Neural crest cell (in vitro differentiated cells): ENCODE measurements around the gene ARMH1. TPM values are rescaled to one million over a fixed set of nuclear protein-coding genes. Genes with fewer than 3 reads are reported as not detected.
A peak's percentile ranks its signal among the peaks of the same experiment; 100 is the strongest.

Experiments used
- DNase-seq: peaks from one replicate; pipeline ENCODE4 v3.0.0; 2021; ENCODE audit warnings: low read depth, mixed read lengths, low spot score
- H3K27ac Mint-ChIP-seq: one replicate; pipeline ENCODE4 v1.8.0; 2021; ENCODE audit warnings: mild to moderate bottlenecking, mixed read lengths; ENCODE audit not compliant: unreplicated experiment
- H3K27me3 Mint-ChIP-seq: 2 replicates; pipeline ENCODE4 v1.8.0; 2021; ENCODE audit warnings: low read depth, mild to moderate bottlenecking, mixed read lengths
- H3K36me3 Mint-ChIP-seq: 2 replicates; pipeline ENCODE4 v1.8.0; 2021; ENCODE audit warnings: low read depth, mild to moderate bottlenecking, mixed read lengths
- H3K4me1 Mint-ChIP-seq: 2 replicates; pipeline ENCODE4 v1.8.0; 2021; ENCODE audit warnings: mixed read lengths
- H3K4me3 Mint-ChIP-seq: one replicate; pipeline ENCODE4 v1.8.0; 2021; ENCODE audit warnings: mild to moderate bottlenecking, mixed read lengths
- H3K9me3 Mint-ChIP-seq: 2 replicates; pipeline ENCODE4 v1.8.0; 2021; ENCODE audit warnings: mixed read lengths
- CTCF ChIP-seq: fragments of 200-600 bp; sonication (generic); conservative IDR thresholded peaks from 2 replicates; pipeline ENCODE4 v1.5.0; 2021; ENCODE audit warnings: antibody characterized with exemption, mild to moderate bottlenecking
- total RNA-seq: library from RNA; stranded (reverse); gene quantifications from 2 replicates; pipeline ENCODE4 v1.2.1, GENCODE V29; 2021

Gene ARMH1
- total RNA-seq, 1 donor from 2014 or later: 5.6 TPM

DNA sequence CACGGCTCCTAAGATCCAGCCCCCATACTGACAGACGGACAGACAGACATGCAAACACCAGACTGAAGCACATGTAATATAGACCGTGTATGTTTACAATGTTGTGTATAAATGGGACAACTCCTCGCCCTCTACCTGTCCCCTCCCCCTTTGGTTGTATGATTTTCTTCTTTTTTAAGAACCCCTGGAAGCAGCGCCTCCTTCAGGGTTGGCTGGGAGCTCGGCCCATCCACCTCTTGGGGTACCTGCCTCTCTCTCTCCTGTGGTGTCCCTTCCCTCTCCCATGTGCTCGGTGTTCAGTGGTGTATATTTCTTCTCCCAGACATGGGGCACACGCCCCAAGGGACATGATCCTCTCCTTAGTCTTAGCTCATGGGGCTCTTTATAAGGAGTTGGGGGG is 23.4 kb upstream of the ARMH1 start:
- Mint-ChIP-seq H3K9me3 (no peaks in the 10 kb centered on the region), H3K4me1 (peaks cover 25% of the 10 kb centered on the region), H3K4me3 (no peak overlapping the region), H3K27me3 (no peaks in the 10 kb centered on the region), H3K36me3 (peaks cover 5% of the 10 kb centered on the region), H3K27ac (no peak overlapping the region)
- TF ChIP-seq CTCF: no peak
- no peak for DNase-seq

- Mint-ChIP-seq H3K27ac (no peak overlapping the region), H3K27me3 (no peaks in the 10 kb centered on the region), H3K9me3 (no peaks in the 10 kb centered on the region), H3K4me3 (peak overlapping the region; percentile 22), H3K4me1 (peaks cover 29% of the 10 kb centered on the region), H3K36me3 (peaks cover 5% of the 10 kb centered on the region)
- peak; percentile 84 for DNase-seq
- peak; percentile 95 for TF ChIP-seq CTCF
Measured at GRCh38 chr1:44652445-44653106, 21.9 kb upstream of the ARMH1 start.

DNA sequence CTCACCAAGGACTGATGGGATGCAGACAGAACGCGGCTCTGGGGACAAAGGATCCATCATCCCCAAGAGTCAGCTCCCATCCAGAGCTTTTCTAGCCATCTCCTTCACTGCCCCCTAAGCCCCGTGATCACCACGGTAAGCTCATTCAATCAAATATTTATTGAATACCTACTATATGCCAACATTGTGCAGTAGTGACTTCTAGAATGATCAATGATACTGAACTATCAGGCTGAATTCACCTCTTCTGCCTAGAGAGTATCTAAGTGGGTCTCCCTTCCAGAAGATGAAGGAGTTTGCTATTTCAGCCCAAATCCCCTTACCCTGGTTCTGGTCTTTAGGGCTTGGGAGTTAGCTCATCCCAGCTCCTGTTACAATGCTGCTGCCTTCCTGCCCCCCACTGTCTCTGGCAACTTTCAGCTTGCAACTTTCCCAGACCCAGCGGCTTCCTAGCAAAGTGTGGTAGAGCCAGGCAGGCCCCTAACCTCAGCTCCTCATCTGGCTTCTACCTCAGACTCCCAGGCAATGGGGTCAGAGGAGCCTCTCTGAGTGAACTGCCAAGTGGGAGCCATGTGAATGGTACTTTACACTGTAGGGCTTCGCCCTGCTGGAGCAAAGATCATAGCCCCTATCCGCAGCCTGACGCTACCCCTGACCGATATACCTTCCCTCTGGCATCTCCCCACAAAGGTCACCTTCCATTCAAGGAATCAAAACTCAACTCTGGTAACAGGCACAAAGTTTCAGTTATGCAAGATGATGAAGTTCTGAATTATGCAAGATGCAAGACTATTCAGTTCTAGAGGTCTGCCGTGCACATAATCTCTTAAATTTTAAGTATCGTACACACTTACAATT is 21.2 kb upstream of the ARMH1 start:
- no peak for DNase-seq
- H3K36me3 Mint-ChIP-seq: peaks cover 5% of the 10 kb centered on the region
- H3K4me1 Mint-ChIP-seq: peaks cover 29% of the 10 kb centered on the region
- H3K27ac Mint-ChIP-seq: no peak overlapping the region
- H3K4me3 Mint-ChIP-seq: peak overlapping the region; percentile 22
- peak; percentile 35 for TF ChIP-seq CTCF
- no peaks in the 10 kb centered on the region for H3K9me3 Mint-ChIP-seq
- no peaks in the 10 kb centered on the region for H3K27me3 Mint-ChIP-seq

GRCh38 chr1:44654621-44655187 is 19.8 kb upstream of the ARMH1 start:
- no peaks in the 10 kb centered on the region for H3K27me3 Mint-ChIP-seq

More at GRCh38 chr1:44654621-44655187, 19.8 kb upstream of the ARMH1 start:
- TF ChIP-seq CTCF: no peak
- no peaks in the 10 kb centered on the region for H3K36me3 Mint-ChIP-seq
- DNase-seq: no peak
- H3K27ac Mint-ChIP-seq: no peak overlapping the region
- H3K4me1 Mint-ChIP-seq: peaks cover 20% of the 10 kb centered on the region
- no peak overlapping the region for H3K4me3 Mint-ChIP-seq
- H3K9me3 Mint-ChIP-seq: no peaks in the 10 kb centered on the region
